Measurements from ENCODE around the gene C19orf25.

DNA sequence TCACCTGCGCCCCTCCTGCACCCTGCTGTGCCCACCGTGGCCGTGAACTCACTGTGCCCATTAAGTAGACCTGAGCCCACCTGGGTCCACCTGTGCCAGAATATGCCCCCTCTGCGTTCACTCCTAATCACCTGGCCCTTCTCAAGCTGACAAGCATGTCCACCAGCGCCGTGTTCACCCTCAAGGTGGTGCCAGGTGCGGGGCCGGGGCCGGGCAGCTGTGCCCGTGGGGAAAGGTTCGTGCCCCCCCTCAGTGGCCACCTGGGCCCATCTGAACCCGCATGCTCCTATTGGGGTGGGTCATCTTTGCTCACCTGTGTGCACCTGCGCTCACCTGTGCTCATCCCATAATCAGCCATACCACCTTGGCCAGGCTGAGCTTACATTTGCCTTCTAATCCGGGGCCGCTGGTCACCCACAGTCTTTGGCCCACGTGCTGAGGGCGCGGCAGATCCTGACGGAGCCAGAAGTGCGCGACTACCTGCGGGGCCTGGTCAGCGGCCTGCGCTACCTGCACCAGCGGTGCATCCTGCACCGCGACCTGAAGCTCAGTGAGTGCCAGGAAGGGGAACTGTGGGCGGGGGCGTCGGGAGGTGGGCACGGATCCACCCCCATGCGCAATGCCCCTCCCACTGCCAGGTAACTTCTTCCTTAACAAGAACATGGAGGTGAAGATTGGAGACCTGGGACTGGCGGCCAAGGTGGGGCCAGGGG lies 47.2 kb upstream of the C19orf25 start:
- TF ChIP-seq CTCF (conservative IDR thresholded peaks at IDR 0.05) (no peak), ZFX (IDR thresholded peaks at IDR 0.05) (no peak)
